Neuron (in vitro differentiated cells): ENCODE results near the gene RFTN1.

Experiments
- H2AFZ ChIP-seq: one replicate; pipeline ENCODE4 v1.6.1; 2013; ENCODE audit warnings: low read depth, mild to moderate bottlenecking, inconsistent platforms, low read length, moderate library complexity
- H3K27me3 ChIP-seq: one replicate; pipeline ENCODE4 v1.6.1; 2013; ENCODE audit warnings: low read length; ENCODE audit not compliant: insufficient read depth
- H3K36me3 ChIP-seq: one replicate; pipeline ENCODE4 v1.6.1; 2013; ENCODE audit warnings: low read length; ENCODE audit not compliant: insufficient read depth
- H3K4me1 ChIP-seq: one replicate; pipeline ENCODE4 v1.6.1; 2013; ENCODE audit warnings: low read length; ENCODE audit not compliant: insufficient read depth
- H3K4me3 ChIP-seq: 2 replicates; pipeline ENCODE4 v1.5.1; 2013; ENCODE audit warnings: mild to moderate bottlenecking, low read length, moderate library complexity
- H3K9me3 ChIP-seq: one replicate; pipeline ENCODE4 v1.6.1; 2013; ENCODE audit warnings: low read length

RFTN1 gene

GRCh38 chr3:16358336-16358735, 155.2 kb downstream of the RFTN1 start:
- Histone ChIP-seq H3K36me3 (no peaks in the 10 kb centered on the region), H2AFZ (no peak overlapping the region), H3K27me3 (no peaks in the 10 kb centered on the region), H3K4me1 (peaks cover 20% of the 10 kb centered on the region), H3K9me3 (no peaks in the 10 kb centered on the region), H3K4me3 (no peak overlapping the region)

- H2AFZ ChIP-seq: no peak overlapping the region
- H3K4me1 ChIP-seq: peaks cover 20% of the 10 kb centered on the region
- no peaks in the 10 kb centered on the region for H3K27me3 ChIP-seq
- H3K9me3 ChIP-seq: no peaks in the 10 kb centered on the region
- no peaks in the 10 kb centered on the region for H3K36me3 ChIP-seq
- no peak overlapping the region for H3K4me3 ChIP-seq
Measured at GRCh38 chr3:16357186-16358121, 156.0 kb downstream of the RFTN1 start.

- Histone ChIP-seq H3K36me3 (no peaks in the 10 kb centered on the region), H3K9me3 (no peaks in the 10 kb centered on the region), H3K4me3 (no peak overlapping the region), H3K27me3 (no peaks in the 10 kb centered on the region), H3K4me1 (peaks cover 20% of the 10 kb centered on the region), H2AFZ (no peak overlapping the region)
Measured at GRCh38 chr3:16355828-16356227, 157.7 kb downstream of the RFTN1 start.

GRCh38 chr3:16354291-16354690, 159.2 kb downstream of the RFTN1 start:
- Histone ChIP-seq H3K4me3 (no peak overlapping the region), H3K36me3 (peaks cover under 1% of the 10 kb centered on the region), H3K9me3 (no peaks in the 10 kb centered on the region), H3K27me3 (no peaks in the 10 kb centered on the region), H2AFZ (no peak overlapping the region), H3K4me1 (peaks cover 20% of the 10 kb centered on the region)

- no peak overlapping the region for H3K4me3 ChIP-seq
- H3K4me1 ChIP-seq: peaks cover 9% of the 10 kb centered on the region
- no peaks in the 10 kb centered on the region for H3K9me3 ChIP-seq
- no peak overlapping the region for H2AFZ ChIP-seq
- no peaks in the 10 kb centered on the region for H3K27me3 ChIP-seq
- H3K36me3 ChIP-seq: peaks cover 5% of the 10 kb centered on the region
Measured at GRCh38 chr3:16352428-16352827, 161.1 kb downstream of the RFTN1 start.

GRCh38 chr3:16350597-16351318, 162.7 kb downstream of the RFTN1 start:
- no peaks in the 10 kb centered on the region for H3K9me3 ChIP-seq
- peaks cover 5% of the 10 kb centered on the region for H3K4me1 ChIP-seq
- H3K27me3 ChIP-seq: no peaks in the 10 kb centered on the region
- H3K4me3 ChIP-seq: no peak overlapping the region
- peaks cover 5% of the 10 kb centered on the region for H3K36me3 ChIP-seq
- H2AFZ ChIP-seq: no peak overlapping the region

GRCh38 chr3:16349986-16350596, 163.4 kb downstream of the RFTN1 start:
- H3K4me3 ChIP-seq: no peak overlapping the region
- H3K27me3 ChIP-seq: no peaks in the 10 kb centered on the region
- H3K36me3 ChIP-seq: peaks cover 5% of the 10 kb centered on the region
- peaks cover 9% of the 10 kb centered on the region for H3K4me1 ChIP-seq
- H3K9me3 ChIP-seq: no peaks in the 10 kb centered on the region
- no peak overlapping the region for H2AFZ ChIP-seq

- H2AFZ ChIP-seq: no peak overlapping the region
Measured at GRCh38 chr3:16347548-16347947, 166.0 kb downstream of the RFTN1 start.

GRCh38 chr3:16346413-16347081, 167.0 kb downstream of the RFTN1 start:
- Histone ChIP-seq H3K36me3 (peaks cover 5% of the 10 kb centered on the region), H3K9me3 (no peaks in the 10 kb centered on the region)

More at GRCh38 chr3:16347548-16347947, 166.0 kb downstream of the RFTN1 start:
- Histone ChIP-seq H3K9me3 (no peaks in the 10 kb centered on the region), H3K27me3 (no peaks in the 10 kb centered on the region), H3K4me3 (no peak overlapping the region), H3K36me3 (peaks cover 5% of the 10 kb centered on the region), H3K4me1 (peaks cover 7% of the 10 kb centered on the region)

GRCh38 chr3:16343101-16343500, 170.4 kb downstream of the RFTN1 start:
- H2AFZ ChIP-seq: no peak overlapping the region
- H3K4me1 ChIP-seq: peaks cover 14% of the 10 kb centered on the region
- H3K9me3 ChIP-seq: no peaks in the 10 kb centered on the region
- H3K27me3 ChIP-seq: no peaks in the 10 kb centered on the region
- H3K4me3 ChIP-seq: no peak overlapping the region
- no peaks in the 10 kb centered on the region for H3K36me3 ChIP-seq

More at GRCh38 chr3:16346413-16347081, 167.0 kb downstream of the RFTN1 start:
- Histone ChIP-seq H2AFZ (no peak overlapping the region), H3K27me3 (no peaks in the 10 kb centered on the region), H3K4me1 (peaks cover 7% of the 10 kb centered on the region), H3K4me3 (no peak overlapping the region)

GRCh38 chr3:16338999-16339398, 174.5 kb downstream of the RFTN1 start:
- peaks cover 6% of the 10 kb centered on the region for H3K4me1 ChIP-seq
- no peaks in the 10 kb centered on the region for H3K36me3 ChIP-seq
- no peak overlapping the region for H3K4me3 ChIP-seq
- peaks cover 2% of the 10 kb centered on the region for H3K9me3 ChIP-seq
- H3K27me3 ChIP-seq: no peaks in the 10 kb centered on the region
- H2AFZ ChIP-seq: no peak overlapping the region

GRCh38 chr3:16337856-16338540, 175.5 kb downstream of the RFTN1 start:
- peaks cover 2% of the 10 kb centered on the region for H3K9me3 ChIP-seq

More at GRCh38 chr3:16337856-16338540, 175.5 kb downstream of the RFTN1 start:
- Histone ChIP-seq H3K36me3 (no peaks in the 10 kb centered on the region), H3K27me3 (no peaks in the 10 kb centered on the region), H3K4me3 (no peak overlapping the region), H3K4me1 (peaks cover 14% of the 10 kb centered on the region), H2AFZ (no peak overlapping the region)
